Skeletal muscle cell (primary cell): ENCODE data around the gene TNFAIP8L3.

Source experiments
- DNase-seq: peaks from one replicate; pipeline ENCODE4 v3.0.0-alpha.2; 2010; ENCODE audit warnings: low read depth
- H3K4me3 ChIP-seq: 2 replicates; pipeline ENCODE4 v1.5.1; 2011; ENCODE audit warnings: low read depth, mild to moderate bottlenecking, control low read depth, low read length, moderate library complexity

The TNFAIP8L3 gene

DNA sequence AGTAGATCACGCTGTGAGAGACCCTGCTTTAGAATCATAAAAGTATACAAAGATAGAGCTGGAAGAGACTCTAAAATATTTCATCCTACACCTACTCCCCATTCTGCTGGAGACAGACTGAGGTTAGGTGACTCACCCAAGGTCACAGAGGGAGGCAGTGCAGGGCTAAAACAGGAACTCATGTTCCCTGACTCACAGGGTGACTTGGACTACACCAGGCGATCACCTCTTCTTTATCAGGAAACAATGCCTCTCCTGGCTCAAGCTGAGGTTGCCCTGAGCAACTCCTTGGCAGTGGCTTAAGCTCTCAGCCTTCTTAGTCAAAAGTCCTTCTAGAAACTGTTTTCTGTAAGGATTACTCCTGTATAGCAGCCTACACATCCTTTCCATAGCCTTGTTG, 26.4 kb upstream of the TNFAIP8L3 start:
- H3K4me3 ChIP-seq: no peak overlapping the region
- peak; percentile 85 for DNase-seq

DNA sequence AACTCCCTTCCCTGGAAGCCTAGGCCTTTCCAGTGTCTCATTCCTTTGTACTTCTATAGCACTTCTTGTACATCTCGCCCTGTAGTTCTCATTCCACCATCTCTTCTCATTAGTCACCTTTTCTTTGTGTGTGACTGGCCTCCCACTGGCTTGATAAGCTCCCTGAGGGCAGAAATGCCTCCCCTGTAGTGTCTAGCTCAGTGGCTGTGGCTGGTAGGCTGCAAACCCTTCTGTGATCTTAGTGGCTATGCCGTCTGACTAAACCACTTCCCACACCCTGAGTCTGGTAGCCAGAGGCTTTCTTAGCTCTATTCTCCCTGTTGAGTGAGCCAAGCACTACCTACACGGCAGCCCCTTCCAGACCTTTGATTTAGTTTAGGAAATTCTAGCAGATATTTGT, 24.4 kb upstream of the TNFAIP8L3 start:
- DNase-seq: no peak
- no peak overlapping the region for H3K4me3 ChIP-seq

DNA sequence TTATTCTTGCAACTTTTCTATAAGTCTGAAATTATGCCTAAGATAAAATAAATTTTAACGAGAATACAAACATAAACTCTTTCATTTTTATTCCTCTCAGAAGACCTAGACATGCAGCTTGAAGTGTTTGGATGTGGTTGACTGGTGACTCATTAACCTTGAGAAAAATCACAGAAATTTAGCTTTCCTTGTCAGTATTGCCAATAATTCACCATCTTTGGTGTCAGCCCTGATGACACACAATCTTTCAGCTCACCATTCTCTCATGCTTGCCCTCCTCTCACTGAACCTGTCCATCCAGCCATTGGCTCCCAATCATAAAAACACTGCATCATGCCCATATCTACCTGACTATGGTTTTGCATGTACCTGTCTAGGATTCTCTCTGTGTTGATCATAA, 22.6 kb upstream of the TNFAIP8L3 start:
- no peak overlapping the region for H3K4me3 ChIP-seq
- no peak for DNase-seq

DNA sequence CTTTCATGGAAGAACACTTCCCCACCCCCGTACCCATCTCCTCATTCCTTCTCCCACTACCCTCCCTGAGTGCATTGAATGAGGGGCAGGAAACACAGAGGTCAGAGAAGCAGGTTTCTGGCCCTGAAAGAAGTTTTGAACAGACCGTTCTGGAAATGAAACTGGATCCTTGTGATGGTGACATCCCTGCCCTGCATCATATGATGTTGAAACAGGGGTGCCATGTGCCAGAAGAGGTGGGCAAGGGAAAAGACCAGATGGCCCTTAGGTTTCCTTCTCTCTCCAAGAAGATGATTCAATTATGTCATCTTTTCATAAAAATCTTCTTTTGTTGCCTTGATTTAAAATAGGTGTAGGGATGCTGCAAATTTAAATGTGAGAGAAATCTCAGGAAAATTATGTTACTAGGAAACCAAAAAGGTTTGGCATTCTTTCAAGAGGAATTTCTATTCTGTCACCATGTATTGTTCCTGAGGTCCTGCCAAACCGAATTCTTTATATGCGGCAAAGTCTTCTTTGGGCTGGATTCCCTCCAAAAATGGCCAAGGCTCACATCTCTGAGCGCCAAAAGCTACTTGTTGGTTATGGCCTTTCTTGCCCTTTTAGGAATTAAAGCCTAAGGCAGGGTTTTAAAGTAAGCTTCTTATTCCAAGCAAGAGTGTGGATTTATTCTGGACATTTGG, 19.9 kb upstream of the TNFAIP8L3 start:
- no peak overlapping the region for H3K4me3 ChIP-seq
- DNase-seq: no peak

DNA sequence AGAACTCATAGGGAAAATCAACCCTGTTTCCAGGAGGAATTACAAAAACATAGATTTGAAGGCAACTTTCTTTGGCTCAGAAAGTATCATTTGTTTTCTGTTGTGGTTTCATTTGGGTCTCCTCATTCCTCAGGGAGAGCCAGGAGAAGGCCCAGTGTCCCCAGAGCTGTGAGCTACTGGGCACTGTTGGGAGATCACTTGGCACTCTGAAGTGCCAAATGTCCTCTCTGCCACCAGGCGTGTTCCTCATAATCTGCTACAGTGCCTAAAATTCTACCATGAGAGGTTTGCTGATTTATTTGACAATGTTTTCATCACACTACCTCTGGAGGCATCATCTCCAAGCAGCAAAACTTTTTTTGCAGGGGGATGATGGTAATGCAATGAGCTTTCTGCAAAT, 17.4 kb upstream of the TNFAIP8L3 start:
- DNase-seq: no peak
- H3K4me3 ChIP-seq: no peak overlapping the region

DNA sequence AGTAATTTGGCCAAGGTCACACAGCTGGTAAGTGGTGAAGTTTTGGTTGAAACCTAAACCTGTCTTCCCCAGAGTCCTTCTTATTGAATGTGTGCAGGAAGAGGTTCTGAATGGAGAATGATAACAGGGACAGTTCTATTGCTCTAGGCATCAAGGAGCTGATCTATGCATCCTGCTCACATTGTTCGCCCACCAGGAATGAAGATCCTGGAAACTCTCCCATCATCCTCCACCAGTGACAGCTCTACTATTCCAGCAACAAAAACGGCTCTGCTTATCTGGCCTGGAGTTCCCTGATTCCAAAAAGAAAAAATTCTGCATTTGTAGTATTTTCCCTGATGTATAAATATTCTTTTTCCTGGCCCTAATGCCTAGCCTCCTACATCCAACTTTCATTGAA, 16.4 kb upstream of the TNFAIP8L3 start:
- H3K4me3 ChIP-seq: no peak overlapping the region
- no peak for DNase-seq

DNA sequence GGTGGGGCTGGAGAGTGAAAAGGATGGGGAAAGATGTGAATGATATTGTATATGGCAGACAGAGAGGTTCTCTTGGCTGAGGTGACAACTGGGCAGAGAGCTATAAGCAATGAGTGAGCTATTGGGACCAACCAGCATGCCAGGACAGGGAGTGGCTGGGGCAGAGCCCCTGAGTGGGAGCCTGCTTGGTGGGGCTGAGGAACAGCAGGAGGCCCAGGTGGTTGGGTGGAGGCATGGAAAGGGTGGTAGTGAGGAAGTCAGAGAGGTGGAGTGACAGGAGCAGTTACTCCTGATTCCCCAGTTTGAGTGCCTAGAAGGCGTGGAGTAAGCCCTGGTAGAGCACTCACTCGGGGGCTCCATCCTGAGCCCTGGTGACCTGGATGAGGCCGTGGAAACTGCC, 15.5 kb upstream of the TNFAIP8L3 start:
- DNase-seq: no peak
- H3K4me3 ChIP-seq: no peak overlapping the region

DNA sequence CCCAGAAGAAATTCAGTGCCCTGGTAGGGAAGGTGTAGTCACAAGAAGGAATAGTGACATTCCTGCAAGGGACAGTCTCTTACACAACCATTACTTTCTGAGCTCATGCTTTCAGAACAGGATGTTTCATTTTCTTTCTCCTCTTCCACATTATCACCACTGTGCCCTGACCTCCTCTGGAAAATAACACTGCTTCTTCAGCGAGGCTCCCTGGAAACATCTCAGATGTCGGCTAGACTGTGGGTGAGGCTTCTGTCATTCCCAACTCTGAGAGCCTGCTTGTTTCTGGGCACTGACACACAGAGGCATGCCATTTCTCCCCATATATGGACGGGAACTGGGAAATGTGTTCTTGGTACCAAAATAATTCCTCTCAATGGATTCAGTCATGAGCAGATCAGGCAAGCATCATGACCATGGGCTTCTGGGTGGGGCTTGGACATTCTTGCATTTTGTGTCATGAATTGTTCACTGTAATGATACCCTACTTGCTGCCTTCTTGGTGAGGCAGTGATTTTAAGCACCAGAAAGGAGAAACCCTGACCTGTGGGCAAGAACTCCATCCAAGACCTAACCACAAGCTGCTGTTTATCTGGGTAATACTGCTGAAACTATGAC, 14.3 kb upstream of the TNFAIP8L3 start:
- peak; percentile 85 for DNase-seq

DNA sequence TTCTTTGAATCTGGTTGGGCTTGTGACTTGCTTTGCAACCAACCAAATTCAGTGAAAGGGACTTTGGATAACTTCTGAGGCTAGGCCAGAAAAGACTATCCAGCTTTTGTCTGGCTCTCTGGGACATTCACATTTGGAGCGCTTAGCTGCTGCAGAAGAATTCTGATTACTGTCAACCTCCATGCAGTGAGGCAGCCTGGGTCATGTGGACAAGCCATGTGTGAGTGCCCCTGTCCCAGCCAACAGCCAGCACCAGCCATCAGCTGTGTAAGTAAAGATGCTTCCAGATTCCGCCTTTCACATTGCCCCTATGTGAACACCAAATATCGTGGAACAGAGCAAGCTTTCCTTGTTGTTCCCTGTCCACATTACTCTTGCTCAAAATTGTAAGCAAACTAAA, 12.9 kb upstream of the TNFAIP8L3 start:
- H3K4me3 ChIP-seq: no peak overlapping the region
- no peak for DNase-seq

More for the DNA sequence above, 14.3 kb upstream of the TNFAIP8L3 start:
- no peak overlapping the region for H3K4me3 ChIP-seq

DNA sequence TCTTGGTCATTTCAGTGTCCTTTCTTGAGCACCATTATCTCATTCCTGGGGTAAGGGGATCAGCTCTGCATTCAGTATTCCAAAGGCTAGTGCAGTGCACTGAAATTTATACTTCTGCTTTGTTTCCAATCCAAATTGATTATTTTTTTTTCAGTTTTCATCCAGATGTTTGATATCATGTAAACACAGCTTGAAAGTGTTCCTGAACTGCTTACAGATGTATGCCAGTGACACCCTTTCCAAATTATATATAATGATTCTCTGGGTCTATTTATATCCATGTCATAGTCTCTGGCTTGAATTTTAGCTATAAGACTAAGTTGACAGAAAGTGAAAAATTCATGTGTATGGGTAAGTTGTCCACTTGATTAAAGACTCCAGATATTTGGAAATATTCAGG, 11.8 kb upstream of the TNFAIP8L3 start:
- H3K4me3 ChIP-seq: no peak overlapping the region
- no peak for DNase-seq

DNA sequence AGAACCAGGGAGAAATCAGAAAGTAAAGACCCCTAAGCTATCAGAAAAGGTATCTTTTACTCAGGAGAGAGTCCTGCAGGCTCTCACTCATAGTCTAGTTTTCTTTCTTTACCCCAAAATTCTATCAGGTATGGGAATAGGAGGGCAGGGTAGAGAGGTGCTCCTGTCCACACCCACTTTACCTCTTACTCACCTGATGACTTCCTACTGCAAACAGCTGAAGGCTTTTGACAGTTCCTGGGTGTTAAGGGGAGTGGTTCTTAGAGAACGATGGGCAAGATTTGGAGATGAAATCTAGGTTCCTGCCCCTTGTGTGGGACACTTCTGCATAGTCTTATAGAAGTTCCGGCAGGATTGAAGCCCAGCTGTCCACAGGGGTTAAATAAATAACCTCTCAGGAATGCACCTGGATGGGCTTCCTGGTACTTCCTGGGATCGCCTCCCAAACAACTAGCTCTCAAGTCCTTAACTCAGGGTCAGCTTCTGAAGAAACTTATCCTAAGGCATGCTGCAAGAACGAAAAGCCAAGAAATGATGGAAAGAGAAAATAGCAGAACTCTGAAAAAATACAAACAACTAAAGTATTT, 10.8 kb upstream of the TNFAIP8L3 start:
- DNase-seq: no peak
- H3K4me3 ChIP-seq: no peak overlapping the region

DNA sequence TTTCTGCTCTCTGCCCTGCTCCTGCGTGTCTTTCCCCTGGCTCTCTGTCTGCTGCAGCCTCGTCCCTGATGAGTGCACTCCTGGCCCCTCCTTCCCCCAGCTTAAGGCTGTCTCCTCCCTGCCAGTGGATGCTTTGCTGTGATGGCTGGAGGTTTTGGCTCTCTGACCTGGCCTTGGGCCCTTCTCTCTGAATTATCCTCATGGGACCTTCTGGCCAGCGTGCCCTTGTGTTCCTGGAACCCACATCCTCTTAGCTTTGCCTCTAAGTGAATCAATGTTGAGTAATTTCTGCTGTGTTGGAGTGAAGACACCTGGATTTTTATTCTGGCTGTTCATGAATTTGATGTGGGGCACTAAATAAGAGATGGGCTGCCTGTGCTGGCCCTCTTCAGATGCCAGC, 9.8 kb upstream of the TNFAIP8L3 start:
- no peak for DNase-seq
- no peak overlapping the region for H3K4me3 ChIP-seq

DNA sequence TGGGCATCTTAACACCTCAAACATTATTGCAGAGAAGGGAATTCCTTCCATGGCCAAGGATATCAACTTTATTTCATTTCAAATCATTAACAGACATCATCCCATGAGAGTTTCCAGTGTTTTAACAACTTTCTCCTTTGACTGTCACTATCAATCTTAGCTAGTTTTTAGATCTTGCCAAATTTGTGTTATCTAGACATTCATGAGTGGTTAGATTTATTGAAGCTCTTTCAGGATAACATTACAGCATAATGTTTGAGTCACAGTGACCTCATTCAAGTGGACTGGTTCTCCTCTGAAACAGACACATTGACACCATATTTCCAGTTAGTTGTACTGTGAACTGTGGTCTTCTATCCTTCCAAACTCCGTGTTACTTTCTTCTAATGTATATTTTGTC, 8.6 kb upstream of the TNFAIP8L3 start:
- peak; percentile 75 for DNase-seq
- no peak overlapping the region for H3K4me3 ChIP-seq

DNA sequence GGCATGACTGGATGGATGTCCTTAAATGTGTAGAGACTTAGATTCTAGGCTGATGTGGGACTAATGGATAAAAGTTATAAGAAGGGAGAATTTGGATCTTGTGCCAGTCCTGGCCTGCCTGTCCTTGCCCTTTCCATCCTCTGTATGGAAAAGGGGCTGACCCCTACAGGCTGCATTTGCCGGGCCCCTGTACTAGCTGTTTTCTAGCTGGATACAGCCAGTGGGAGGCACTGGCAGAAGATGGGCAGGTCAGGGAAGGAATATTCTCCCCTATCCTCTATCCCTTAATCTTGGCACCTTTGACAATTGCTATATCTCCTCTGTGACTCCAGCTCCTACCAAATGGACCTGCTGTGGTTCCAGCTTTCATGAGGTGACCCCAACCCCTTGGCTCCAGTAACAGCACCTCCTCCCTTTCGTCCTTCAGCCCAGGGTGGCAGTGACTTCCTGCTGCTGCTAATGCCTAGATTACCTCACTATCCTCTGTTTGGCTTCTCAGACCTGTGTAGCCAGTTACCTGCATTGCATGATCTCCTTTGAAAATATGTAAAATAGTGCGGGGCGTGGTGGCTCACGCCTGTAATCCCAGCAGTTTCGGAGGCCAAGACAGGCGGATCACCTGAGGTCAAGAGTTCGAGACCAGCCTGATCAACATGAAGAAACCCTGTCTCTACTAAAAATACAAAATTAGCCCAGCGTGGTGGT, 6.2 kb upstream of the TNFAIP8L3 start:
- DNase-seq: no peak
- H3K4me3 ChIP-seq: no peak overlapping the region

DNA sequence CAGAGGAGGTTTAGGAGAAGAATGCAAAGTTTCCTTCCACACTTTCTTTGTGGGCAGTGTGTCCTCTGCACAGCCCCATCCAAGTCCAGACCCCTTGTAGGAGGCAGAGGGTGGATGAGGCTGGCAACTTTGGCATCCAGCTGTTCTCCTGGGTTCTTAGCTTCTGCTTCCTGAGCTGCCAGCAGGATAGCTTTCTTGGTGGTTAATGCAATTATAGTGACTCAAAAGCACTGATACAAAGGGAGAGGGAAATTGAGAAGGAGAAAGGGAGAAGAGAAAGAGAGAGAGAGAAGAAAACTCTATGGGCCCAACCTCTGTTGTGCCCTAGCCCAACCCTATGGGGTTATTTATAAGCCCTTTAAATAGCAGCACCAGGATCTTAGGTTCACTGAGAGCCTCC, 4.5 kb upstream of the TNFAIP8L3 start:
- no peak overlapping the region for H3K4me3 ChIP-seq
- no peak for DNase-seq

DNA sequence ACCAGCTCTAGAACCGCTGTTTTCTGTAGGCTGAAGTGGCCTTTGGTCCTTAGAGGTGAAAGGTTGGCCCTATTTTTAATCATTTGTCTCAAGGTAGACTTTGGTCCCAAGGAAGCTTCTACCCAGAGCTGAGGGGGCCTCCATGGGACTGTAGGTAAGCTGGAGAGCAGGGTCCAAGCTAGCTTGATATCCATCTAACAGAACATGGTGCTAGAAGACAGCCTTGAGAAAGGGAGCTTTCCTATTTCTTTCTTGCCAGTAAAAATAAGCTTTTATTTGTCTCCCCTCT, 3.6 kb upstream of the TNFAIP8L3 start:
- DNase-seq: no peak
- H3K4me3 ChIP-seq: no peak overlapping the region

DNA sequence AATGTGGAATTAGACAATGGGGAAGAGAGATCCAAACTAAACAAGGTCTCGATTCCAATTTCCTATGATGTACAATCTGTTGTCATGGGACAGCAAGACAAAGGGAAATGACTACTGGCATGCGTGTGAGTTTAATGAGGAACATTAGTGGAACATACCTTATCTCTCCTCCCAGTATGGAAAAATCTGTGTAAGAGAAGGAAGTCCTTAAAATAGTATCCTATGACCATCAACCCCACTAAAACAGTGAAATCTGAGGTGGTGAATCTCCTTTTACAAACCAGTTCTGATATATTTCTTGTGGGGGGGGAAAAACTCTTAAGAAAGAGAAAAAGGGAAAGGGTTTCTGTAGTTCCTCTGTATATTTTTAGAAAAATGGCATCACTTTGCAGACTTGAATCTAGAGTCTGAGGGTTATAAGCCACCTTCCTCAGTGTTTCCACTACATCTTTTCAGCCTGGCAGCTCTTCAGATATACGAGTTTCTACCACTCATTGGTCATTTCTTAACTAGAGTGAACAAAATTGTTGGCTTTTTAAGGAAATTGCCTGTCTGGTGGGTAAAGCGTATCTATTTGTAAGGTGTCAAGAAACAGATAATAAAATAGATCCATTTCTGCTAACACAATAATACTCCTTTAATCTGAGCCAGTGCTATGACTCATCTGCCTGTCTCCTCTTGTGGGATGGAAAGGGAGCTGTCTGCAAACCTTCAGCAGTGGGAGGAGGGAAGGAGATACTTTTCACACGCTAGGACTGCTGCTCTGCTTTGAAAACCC, 3.0 kb upstream of the TNFAIP8L3 start:
- H3K4me3 ChIP-seq: no peak overlapping the region
- no peak for DNase-seq

DNA sequence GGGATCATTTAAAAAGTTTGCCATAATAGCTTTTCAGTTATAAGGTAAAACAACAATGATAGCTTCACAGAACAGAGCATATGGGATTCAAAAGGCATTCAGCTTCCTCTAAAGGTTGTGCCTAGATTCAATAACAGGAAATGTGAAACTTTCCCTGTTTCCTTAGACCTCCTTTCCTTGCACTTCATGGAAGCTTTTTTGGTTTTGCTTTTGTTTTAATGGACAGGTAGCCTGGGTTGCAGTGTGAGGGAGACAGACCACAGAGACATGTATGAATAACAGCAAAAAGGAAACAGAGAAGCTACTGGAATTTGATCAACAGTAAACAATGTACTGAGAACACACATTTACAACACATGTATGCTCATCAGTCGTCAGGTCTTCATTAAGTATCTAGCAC, 2.3 kb upstream of the TNFAIP8L3 start:
- no peak for DNase-seq
- no peak overlapping the region for H3K4me3 ChIP-seq

DNA sequence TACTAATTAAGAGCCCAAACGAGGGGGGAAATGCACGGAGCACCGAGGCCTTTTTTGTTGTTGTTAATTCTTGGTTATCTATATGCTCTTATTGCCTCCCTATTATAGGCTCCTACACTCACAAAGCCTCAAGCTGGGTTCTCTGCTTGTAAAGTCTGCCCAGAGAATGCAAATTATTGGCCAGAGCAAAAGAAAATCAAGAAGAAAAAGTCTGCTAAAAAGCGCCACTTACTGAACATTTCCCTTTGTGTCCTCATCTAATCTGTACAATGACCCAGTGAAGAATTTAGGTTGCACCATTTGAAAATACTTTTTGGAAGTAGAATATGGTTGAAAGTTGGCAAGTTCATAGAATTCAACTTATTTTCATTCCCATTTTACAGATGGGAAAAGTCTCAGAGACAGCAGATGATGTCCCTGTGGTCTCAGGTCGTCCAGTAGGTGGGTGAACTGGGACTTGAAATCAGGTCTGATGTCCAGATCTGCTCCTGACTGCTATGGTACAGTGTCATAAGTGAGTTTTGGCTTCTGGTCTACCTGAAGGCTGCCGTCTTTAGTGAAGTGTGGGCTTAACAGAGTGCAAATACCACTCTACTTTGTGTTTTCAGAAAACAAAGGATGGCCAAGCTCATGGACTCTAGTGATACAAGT, 1.1 kb upstream of the TNFAIP8L3 start:
- peak overlapping the region; percentile 70 for H3K4me3 ChIP-seq

More for the DNA sequence above, 1.1 kb upstream of the TNFAIP8L3 start:
- no peak for DNase-seq
